Lung microvascular endothelial cell (primary cell): Measurements from ENCODE around the gene GPR61. TPM values are rescaled to one million over a fixed set of nuclear protein-coding genes. Genes with fewer than 3 reads are reported as not detected.

Experiments
- DNase-seq, 2 donors: peaks; one replicate each; pipeline versions ENCODE4 v3.0.0 to v3.0.0-alpha.2; 2010; ENCODE audit warnings: low read depth in 2 of 2
- total RNA-seq: library from RNA; depleted of rRNA; stranded (reverse); fragments of >200 nt; gene quantifications from 2 replicates; pipeline ENCODE4 v1.2.1, GENCODE V29; 2014

The GPR61 gene
- total RNA-seq, 1 donor from 2014 or later: 0.20 TPM

DNA sequence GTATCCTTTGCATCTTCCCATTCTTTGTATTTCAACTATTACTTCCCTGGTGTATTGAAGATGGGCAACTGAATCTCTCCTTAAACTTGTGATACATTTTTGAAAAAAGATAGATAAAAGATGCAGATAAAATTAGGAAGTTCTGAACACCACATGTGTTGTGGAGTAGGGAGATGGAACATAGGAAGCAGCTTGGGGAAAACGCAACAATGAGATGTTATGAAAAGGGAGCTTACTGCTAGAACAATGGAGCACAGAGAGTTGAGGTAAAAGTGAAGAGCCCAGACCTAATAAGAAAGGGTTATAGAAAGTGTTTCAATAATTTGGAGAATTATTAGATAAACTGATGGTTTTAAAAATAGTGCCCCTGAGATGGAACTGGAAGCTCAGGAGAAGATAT lies 29.7 kb downstream of the GPR61 start:
- peak; percentile 28 to 41 for DNase-seq

GRCh38 chr1:109570414-109570813 lies 30.7 kb downstream of the GPR61 start:
- peak in 1 of 2 donors; percentile 30 for DNase-seq

- no peak for DNase-seq
Observed at GRCh38 chr1:109573785-109574184, 34.1 kb downstream of the GPR61 start.

DNA sequence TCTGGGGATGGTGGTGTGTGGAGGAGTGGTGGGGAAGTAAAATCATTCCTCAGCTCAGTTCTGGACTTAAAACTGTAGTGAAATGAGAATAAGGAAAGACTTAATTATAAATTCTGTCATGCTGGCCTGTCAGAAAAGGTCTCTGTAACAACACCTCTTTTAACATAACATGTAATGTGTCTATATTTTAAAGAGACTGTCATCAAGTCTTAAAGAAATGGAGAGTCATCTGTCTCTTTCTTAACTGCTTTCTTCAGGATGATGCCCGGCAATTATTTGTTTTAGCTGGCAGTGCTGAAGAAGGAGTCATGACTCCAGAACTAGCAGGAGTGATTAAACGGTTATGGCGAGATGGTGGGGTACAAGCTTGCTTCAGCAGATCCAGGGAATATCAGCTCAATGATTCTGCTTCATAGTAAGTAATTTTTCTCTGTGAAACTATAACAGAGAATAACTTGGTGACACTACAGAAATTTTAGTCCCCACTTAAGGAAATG lies 39.3 kb downstream of the GPR61 start:
- DNase-seq: peak in 1 of 2 donors; percentile 22

GRCh38 chr1:109579491-109579890 lies 39.8 kb downstream of the GPR61 start:
- no peak for DNase-seq

DNA sequence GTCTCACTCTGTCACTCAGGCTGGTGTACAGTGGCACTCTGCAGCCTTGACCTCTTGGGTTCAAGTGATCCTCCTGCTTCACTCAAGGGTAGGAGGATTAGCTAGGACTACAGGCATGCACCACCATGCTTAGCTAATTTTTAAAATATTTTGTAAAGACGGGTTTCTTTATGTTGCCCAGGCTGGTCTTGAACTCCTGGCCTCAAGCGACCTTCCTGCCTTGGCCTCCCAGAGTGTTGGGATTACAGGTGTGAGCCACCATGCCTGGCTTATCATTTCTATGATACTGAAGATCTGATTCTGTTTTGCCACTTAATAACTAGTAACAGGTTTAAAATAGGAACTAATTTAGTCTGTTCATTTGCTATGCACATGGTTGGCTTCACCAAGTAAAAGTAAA lies 42.3 kb downstream of the GPR61 start:
- DNase-seq: no peak

DNA sequence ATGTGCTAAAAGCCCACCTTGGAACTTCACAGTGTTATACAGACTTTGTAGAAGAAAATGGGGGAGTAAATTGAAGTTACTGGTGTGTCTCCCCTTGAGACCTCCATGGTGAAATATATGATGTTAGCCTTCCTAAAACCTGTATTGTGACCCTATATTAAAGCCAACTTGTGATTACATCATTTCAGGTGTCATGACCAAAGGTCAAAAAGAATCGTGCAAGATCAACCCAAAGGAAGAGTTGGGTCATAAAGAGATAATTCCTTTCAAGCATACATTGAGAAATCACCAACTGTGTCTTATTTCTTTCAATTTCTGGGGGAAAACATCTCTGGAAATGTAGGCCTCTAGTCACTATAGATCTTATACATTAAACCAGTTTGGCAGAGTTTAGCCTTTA lies 45.1 kb downstream of the GPR61 start:
- DNase-seq: no peak

DNA sequence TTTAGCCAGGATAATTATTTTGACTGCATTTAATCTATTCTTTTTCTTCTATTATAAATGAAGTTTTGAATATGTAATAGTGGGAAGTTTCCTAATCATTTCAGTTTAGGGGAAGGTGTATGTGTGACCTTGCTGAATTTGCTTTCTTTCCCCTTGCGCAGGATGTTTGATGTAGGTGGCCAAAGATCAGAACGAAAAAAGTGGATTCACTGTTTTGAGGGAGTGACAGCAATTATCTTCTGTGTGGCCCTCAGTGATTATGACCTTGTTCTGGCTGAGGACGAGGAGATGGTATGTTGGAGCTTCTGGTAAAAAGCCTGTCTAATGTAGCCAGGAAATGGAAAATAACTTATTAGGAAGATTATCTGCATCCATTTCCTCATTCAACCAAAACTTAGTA lies 46.4 kb downstream of the GPR61 start:
- DNase-seq: no peak

DNA sequence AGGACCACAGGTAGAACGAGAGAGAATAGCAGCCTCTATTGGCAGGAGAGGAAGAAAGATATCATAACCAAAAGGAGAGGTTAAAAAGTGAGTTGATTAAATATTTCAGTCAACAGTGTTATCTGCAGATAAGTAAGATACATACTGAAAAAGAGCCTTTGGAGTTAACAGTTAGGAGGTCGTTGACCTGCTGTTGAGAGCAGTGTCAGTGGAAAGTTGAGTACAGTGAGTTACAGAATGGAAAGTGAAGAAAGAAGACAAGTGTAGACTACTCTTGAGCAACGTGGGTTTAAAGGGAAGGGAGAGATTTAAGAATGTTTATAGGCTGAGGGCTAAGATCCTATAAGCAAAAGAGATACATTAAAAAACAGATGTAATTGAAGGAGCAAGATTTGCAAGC lies 49.5 kb downstream of the GPR61 start:
- DNase-seq: no peak

GRCh38 chr1:109589679-109590078 lies 50.0 kb downstream of the GPR61 start:
- DNase-seq: no peak

- DNase-seq: no peak
Observed at GRCh38 chr1:109592916-109593315, 53.2 kb downstream of the GPR61 start.

- DNase-seq: peak in 1 of 2 donors; percentile 41
Observed at GRCh38 chr1:109595531-109595930, 55.9 kb downstream of the GPR61 start.

Other genes with a start within 250 kb of the GPR61 start
- not detected in 2 replicates for gene MYBPHL, start 232.9 kb upstream of the GPR61 start, total RNA-seq
- 9.5 and 11.6 TPM in 2 replicates for gene SORT1, start 142.0 kb upstream of the GPR61 start, total RNA-seq
- 33.7 and 42.5 TPM in 2 replicates for gene PSMA5, start 113.4 kb upstream of the GPR61 start, total RNA-seq
- gene SYPL2, start 73.3 kb upstream of the GPR61 start, total RNA-seq: under 0.01 TPM in 1 of 2 replicates, not detected in the other
- gene ATXN7L2, start 56.0 kb upstream of the GPR61 start, total RNA-seq: 0.65 and 0.79 TPM in 2 replicates
- gene CYB561D1, start 45.8 kb upstream of the GPR61 start, total RNA-seq: 3.1 and 4.6 TPM in 2 replicates
- gene AMIGO1, start 30.1 kb upstream of the GPR61 start, total RNA-seq: 0.65 and 1.4 TPM in 2 replicates
- 8.7 and 11.8 TPM in 2 replicates for gene GNAI3, start 8.7 kb downstream of the GPR61 start, total RNA-seq
- gene GNAT2, start 79.7 kb downstream of the GPR61 start, total RNA-seq: under 0.01 and 0.22 TPM in 2 replicates
- 25.3 and 26.8 TPM in 2 replicates for gene AMPD2, start 80.0 kb downstream of the GPR61 start, total RNA-seq
- gene GSTM4, start 116.2 kb downstream of the GPR61 start, total RNA-seq: 0.40 and 0.65 TPM in 2 replicates
- 0.87 and 1.4 TPM in 2 replicates for gene GSTM2, start 128.2 kb downstream of the GPR61 start, total RNA-seq
- gene GSTM1, start 147.9 kb downstream of the GPR61 start, total RNA-seq: not detected in 2 replicates
- under 0.01 TPM in 1 of 2 replicates, not detected in the other for gene GSTM5, start 172.4 kb downstream of the GPR61 start, total RNA-seq
- 36.3 and 42.9 TPM in 2 replicates for gene GSTM3, start 201.2 kb downstream of the GPR61 start, total RNA-seq
- not detected in 2 replicates for gene EPS8L3, start 224.1 kb downstream of the GPR61 start, total RNA-seq